ENCODE data around the gene USF2. TPM values are rescaled to one million over a fixed set of nuclear protein-coding genes. Genes with fewer than 3 reads are reported as not detected.

USF2 gene
- total RNA-seq, 1 experiment from 2014 or later: 121 TPM

DNA sequence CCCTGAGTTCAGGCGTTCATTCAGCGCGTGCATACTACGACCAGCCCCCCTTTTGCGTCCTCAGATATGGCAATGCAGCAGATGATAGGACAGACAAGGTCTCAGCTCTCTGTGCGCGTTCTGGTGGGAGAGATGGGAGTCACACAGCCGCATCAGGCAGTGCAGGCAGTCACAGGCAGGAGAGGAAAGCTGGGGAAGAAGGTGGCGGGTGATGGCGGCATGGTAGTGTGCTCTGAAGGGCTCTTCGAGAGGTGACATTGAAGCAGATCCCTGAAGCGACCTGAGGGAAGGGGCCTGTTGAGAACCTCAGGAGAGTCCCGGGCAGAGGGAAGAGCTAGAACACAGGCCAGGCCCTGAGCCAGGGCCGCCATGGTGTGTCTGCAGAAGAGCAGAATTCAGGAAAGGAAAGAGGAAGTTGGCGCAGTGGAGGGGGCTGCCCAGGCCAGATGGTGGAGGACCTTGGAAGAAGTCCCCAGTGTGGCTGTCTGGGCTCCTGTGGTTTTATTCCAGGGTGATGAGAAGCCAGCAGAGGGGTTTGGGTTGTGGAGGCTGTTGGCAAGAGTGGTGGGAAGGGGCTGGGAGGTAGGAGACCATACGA, 3.5 kb downstream of the USF2 start:
- TF ChIP-seq, protein P1, sequence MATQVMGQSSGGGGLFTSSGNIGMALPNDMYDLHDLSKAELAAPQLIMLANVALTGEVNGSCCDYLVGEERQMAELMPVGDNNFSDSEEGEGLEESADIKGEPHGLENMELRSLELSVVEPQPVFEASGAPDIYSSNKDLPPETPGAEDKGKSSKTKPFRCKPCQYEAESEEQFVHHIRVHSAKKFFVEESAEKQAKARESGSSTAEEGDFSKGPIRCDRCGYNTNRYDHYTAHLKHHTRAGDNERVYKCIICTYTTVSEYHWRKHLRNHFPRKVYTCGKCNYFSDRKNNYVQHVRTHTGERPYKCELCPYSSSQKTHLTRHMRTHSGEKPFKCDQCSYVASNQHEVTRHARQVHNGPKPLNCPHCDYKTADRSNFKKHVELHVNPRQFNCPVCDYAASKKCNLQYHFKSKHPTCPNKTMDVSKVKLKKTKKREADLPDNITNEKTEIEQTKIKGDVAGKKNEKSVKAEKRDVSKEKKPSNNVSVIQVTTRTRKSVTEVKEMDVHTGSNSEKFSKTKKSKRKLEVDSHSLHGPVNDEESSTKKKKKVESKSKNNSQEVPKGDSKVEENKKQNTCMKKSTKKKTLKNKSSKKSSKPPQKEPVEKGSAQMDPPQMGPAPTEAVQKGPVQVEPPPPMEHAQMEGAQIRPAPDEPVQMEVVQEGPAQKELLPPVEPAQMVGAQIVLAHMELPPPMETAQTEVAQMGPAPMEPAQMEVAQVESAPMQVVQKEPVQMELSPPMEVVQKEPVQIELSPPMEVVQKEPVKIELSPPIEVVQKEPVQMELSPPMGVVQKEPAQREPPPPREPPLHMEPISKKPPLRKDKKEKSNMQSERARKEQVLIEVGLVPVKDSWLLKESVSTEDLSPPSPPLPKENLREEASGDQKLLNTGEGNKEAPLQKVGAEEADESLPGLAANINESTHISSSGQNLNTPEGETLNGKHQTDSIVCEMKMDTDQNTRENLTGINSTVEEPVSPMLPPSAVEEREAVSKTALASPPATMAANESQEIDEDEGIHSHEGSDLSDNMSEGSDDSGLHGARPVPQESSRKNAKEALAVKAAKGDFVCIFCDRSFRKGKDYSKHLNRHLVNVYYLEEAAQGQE (IDR thresholded peaks at IDR 0.05; ENCODE audit: insufficient read depth in 1 of 2, low read depth in 2 of 2, low read length in 1 of 2): no peak
- TF ChIP-seq SIN3A (IDR thresholded peaks at IDR 0.05; ENCODE audit: borderline replicate concordance, insufficient read depth, low read depth, low read length) (no peak), POLR2AphosphoS5 (IDR thresholded peaks at IDR 0.05; ENCODE audit: low read depth, low read length) (no peak)
- TF ChIP-seq, protein P2, sequence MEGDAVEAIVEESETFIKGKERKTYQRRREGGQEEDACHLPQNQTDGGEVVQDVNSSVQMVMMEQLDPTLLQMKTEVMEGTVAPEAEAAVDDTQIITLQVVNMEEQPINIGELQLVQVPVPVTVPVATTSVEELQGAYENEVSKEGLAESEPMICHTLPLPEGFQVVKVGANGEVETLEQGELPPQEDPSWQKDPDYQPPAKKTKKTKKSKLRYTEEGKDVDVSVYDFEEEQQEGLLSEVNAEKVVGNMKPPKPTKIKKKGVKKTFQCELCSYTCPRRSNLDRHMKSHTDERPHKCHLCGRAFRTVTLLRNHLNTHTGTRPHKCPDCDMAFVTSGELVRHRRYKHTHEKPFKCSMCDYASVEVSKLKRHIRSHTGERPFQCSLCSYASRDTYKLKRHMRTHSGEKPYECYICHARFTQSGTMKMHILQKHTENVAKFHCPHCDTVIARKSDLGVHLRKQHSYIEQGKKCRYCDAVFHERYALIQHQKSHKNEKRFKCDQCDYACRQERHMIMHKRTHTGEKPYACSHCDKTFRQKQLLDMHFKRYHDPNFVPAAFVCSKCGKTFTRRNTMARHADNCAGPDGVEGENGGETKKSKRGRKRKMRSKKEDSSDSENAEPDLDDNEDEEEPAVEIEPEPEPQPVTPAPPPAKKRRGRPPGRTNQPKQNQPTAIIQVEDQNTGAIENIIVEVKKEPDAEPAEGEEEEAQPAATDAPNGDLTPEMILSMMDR (IDR thresholded peaks at IDR 0.05): no peak
- no peak for DNase-seq (ENCODE audit: low read depth, low spot score)
- Histone ChIP-seq H3K4me1 (ENCODE audit: control insufficient read depth, insufficient read depth, low read length) (no peaks in the 10 kb centered on the region), H3K27ac (ENCODE audit: low read length) (no peak overlapping the region), H3K4me3 (ENCODE audit: low read depth in 2 of 2, low read length in 2 of 2) (no peak overlapping the region), H3K27me3 (ENCODE audit: control insufficient read depth, insufficient read depth, low read length) (no peaks in the 10 kb centered on the region), H3K9me3 (ENCODE audit: control insufficient read depth, insufficient read depth, low read depth, low read length) (no peaks in the 10 kb centered on the region), H3K36me3 (ENCODE audit: control insufficient read depth, insufficient read depth, low read length) (peaks cover 18% of the 10 kb centered on the region)
- ChIA-PET POLR2A (interaction anchor here (0.5 kb wide), 1 partner anchor 915 kb away, joined by 3 read pairs; no protein-coding TSS in a partner anchor), CTCF (no interaction called here)
- intact Hi-C loops (cut with micrococcal nuclease; ENCODE audit: unreplicated experiment): no loop called here
- TSS peak; percentile 47 for BruUV-seq (replicated peaks)
- in situ Hi-C loops (cut with HindIII; ENCODE audit: low pct_unique_long_range_greater_than_20kb, low sequenced_read_pairs): no loop called here
- no peak for ATAC-seq

DNA sequence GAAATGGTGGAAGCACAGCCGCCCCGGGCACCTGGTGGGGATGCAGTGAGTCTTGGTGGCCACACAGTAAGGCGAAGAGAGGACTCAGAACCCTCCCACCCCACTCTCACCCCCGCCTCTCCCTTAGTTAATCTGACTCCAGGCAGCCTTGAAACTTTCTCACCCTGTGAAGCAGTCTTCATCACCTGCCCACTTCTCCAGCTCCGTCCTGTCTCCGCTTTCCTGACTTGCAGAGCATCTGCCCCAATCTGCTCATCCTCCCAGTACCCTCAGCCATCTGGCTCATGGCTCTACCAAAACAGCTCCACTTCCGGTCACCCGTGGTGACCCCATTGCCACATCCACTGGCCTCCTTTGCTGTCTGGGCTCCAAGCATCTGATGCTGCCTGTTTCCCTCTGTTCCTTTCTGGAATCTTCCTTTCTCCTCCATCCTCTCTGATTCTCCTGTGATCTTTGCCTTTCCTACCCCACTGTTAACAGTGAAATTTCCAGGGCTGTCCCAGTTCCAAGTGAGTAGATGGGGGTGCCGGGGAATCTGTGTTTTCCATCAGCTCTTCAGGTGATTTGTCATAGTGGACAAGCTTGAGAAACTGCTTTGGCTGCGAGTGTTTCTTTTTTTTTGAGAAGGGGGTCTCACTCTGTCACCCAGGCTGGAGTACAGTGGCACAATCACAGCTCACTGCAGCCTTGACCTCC, 4.3 kb downstream of the USF2 start:
- ATAC-seq: no peak
- ChIA-PET POLR2A (no interaction called here), CTCF (no interaction called here)
- intact Hi-C loops (cut with micrococcal nuclease; ENCODE audit: unreplicated experiment): no loop called here
- TF ChIP-seq TCF7L2 (IDR thresholded peaks at IDR 0.05; ENCODE audit: low read depth, low read length) (no peak), SIN3A (IDR thresholded peaks at IDR 0.05; ENCODE audit: borderline replicate concordance, insufficient read depth, low read depth, low read length) (no peak)
- TF ChIP-seq, protein P2 (IDR thresholded peaks at IDR 0.05): no peak
- Histone ChIP-seq H3K9me3 (ENCODE audit: control insufficient read depth, insufficient read depth, low read depth, low read length) (no peaks in the 10 kb centered on the region), H3K4me1 (ENCODE audit: control insufficient read depth, insufficient read depth, low read length) (no peaks in the 10 kb centered on the region), H3K4me3 (ENCODE audit: low read depth in 2 of 2, low read length in 2 of 2) (no peak overlapping the region), H3K27me3 (ENCODE audit: control insufficient read depth, insufficient read depth, low read length) (no peaks in the 10 kb centered on the region), H3K36me3 (ENCODE audit: control insufficient read depth, insufficient read depth, low read length) (peaks cover 14% of the 10 kb centered on the region), H3K27ac (ENCODE audit: low read length) (no peak overlapping the region)
- in situ Hi-C loops (cut with HindIII; ENCODE audit: low pct_unique_long_range_greater_than_20kb, low sequenced_read_pairs): no loop called here
- BruUV-seq (replicated peaks): no TSS peak
- DNase-seq (ENCODE audit: low read depth, low spot score): no peak

All from Panc1 (cell line).